WTC11 (cell line): ENCODE data around the gene NAXE. TPM values are rescaled to one million over a fixed set of nuclear protein-coding genes. Genes with fewer than 3 reads are reported as not detected.
A peak's percentile ranks its signal among the peaks of the same experiment; 100 is the strongest.

Experiments
- ATAC-seq: fragments of 200-7000 bp; cut with Tn5 transposase; 2 replicates; pipeline ENCODE4 v1.10.0; 2021; ENCODE audit warnings: mild to moderate bottlenecking, moderate library complexity
- CTCF ChIA-PET: fragments of 300-600 bp; sonication (Branson Sonifier 250); formaldehyde crosslinking; loops from one replicate; lab custom pipeline; 2021; ENCODE audit warnings: antibody characterized with exemption; lab: Charles Lee
- POLR2A ChIA-PET: fragments of 350-600 bp; sonication (Branson Sonifier 250); formaldehyde crosslinking; loops from one replicate; lab custom pipeline; 2021; ENCODE audit warnings: antibody characterized with exemption; lab: Charles Lee
- DNase-seq: peaks from one replicate; pipeline ENCODE4 v3.0.0; 2021; ENCODE audit warnings: low spot score
- H3K27ac Mint-ChIP-seq: 2 replicates; pipeline ENCODE4 v1.8.0; 2021; ENCODE audit warnings: mixed read lengths
- H3K27me3 Mint-ChIP-seq: 2 replicates; pipeline ENCODE4 v1.8.0; 2021; ENCODE audit warnings: low read depth, mild to moderate bottlenecking, moderate library complexity, mixed read lengths
- H3K36me3 Mint-ChIP-seq: 2 replicates; pipeline ENCODE4 v1.8.0; 2021; ENCODE audit warnings: mixed read lengths
- H3K4me1 Mint-ChIP-seq: 2 replicates; pipeline ENCODE4 v1.8.0; 2022; ENCODE audit warnings: mixed read lengths
- H3K4me3 Mint-ChIP-seq: 2 replicates; pipeline ENCODE4 v1.8.0; 2021; ENCODE audit warnings: mild to moderate bottlenecking, moderate library complexity, mixed read lengths
- H3K9me3 Mint-ChIP-seq: 2 replicates; pipeline ENCODE4 v1.8.0; 2021; ENCODE audit warnings: mixed read lengths
- FOXP1 ChIP-seq: sonication (generic); formaldehyde crosslinking; IDR thresholded peaks from 2 replicates; pipeline ENCODE4 v1.8.0; 2022; ENCODE audit warnings: missing genetic modification reagents, mild to moderate bottlenecking, moderate library complexity, borderline replicate concordance
- GABPB1 ChIP-seq: sonication (generic); formaldehyde crosslinking; IDR thresholded peaks from 2 replicates; pipeline ENCODE4 v1.8.1; 2023; ENCODE audit warnings: mild to moderate bottlenecking, missing genetic modification reagents
- HMGA2 ChIP-seq: fragments of 250-450 bp; sonication (Bioruptor Pico); IDR thresholded peaks from 2 replicates; pipeline ENCODE4 v1.4.0; 2021; ENCODE audit warnings: mild to moderate bottlenecking, moderate library complexity
- HMGXB4 ChIP-seq: sonication (generic); formaldehyde crosslinking; IDR thresholded peaks from 2 replicates; pipeline ENCODE4 v1.8.1; 2023; ENCODE audit warnings: mild to moderate bottlenecking, moderate library complexity, missing genetic modification reagents
- MXD4 ChIP-seq: fragments of 250-450 bp; sonication (Bioruptor Pico); IDR thresholded peaks from 2 replicates; pipeline ENCODE4 v1.8.0; 2021; ENCODE audit warnings: mild to moderate bottlenecking, moderate library complexity, borderline replicate concordance
- MYBL2 ChIP-seq: sonication (generic); formaldehyde crosslinking; IDR thresholded peaks from 2 replicates; pipeline ENCODE4 v1.8.1; 2023; ENCODE audit warnings: mild to moderate bottlenecking, moderate library complexity, missing genetic modification reagents
- SMAD4 ChIP-seq: sonication (generic); formaldehyde crosslinking; IDR thresholded peaks from 2 replicates; pipeline ENCODE4 v1.8.0; 2022; ENCODE audit warnings: mild to moderate bottlenecking, missing genetic modification reagents
- TCF7 ChIP-seq: sonication (generic); formaldehyde crosslinking; IDR thresholded peaks from 2 replicates; pipeline ENCODE4 v1.8.0; 2022; ENCODE audit warnings: mild to moderate bottlenecking, low read depth, missing genetic modification reagents, moderate library complexity
- TEAD1 ChIP-seq: sonication (generic); formaldehyde crosslinking; IDR thresholded peaks from 2 replicates; pipeline ENCODE4 v1.8.0; 2022; ENCODE audit warnings: mild to moderate bottlenecking, missing genetic modification reagents
- TEAD4 ChIP-seq: sonication (generic); formaldehyde crosslinking; IDR thresholded peaks from 2 replicates; pipeline ENCODE4 v1.8.0; 2022; ENCODE audit warnings: mild to moderate bottlenecking, missing genetic modification reagents
- TP53 ChIP-seq: sonication (generic); formaldehyde crosslinking; IDR thresholded peaks from 2 replicates; pipeline ENCODE4 v1.8.1; 2023; ENCODE audit warnings: mild to moderate bottlenecking, missing genetic modification reagents
- ZNF281 ChIP-seq: sonication (generic); formaldehyde crosslinking; IDR thresholded peaks from 2 replicates; pipeline ENCODE4 v1.8.0; 2023; ENCODE audit warnings: mild to moderate bottlenecking, missing genetic modification reagents
- ZNF396 ChIP-seq: fragments of 250-450 bp; sonication (Bioruptor Pico); IDR thresholded peaks from 2 replicates; pipeline ENCODE4 v1.8.0; 2021; ENCODE audit warnings: mild to moderate bottlenecking, moderate library complexity, borderline replicate concordance
- ZNF423 ChIP-seq: fragments of 250-450 bp; sonication (Bioruptor Pico); IDR thresholded peaks from 2 replicates; pipeline ENCODE4 v2.1.2; 2022; ENCODE audit warnings: mild to moderate bottlenecking, moderate library complexity
- ZNF532 ChIP-seq: fragments of 250-450 bp; sonication (Bioruptor Pico); IDR thresholded peaks from 2 replicates; pipeline ENCODE4 v1.9.0; 2021; ENCODE audit warnings: mild to moderate bottlenecking, borderline replicate concordance
- ZNF671 ChIP-seq: fragments of 250-450 bp; sonication (Bioruptor Pico); IDR thresholded peaks from 2 replicates; pipeline ENCODE4 v1.8.0; 2021; ENCODE audit warnings: mild to moderate bottlenecking
- ZSCAN18 ChIP-seq: fragments of 250-450 bp; sonication (Bioruptor Pico); IDR thresholded peaks from 2 replicates; pipeline ENCODE4 v2.1.2; 2022; ENCODE audit warnings: mild to moderate bottlenecking, moderate library complexity
- total RNA-seq: library from RNA; stranded (reverse); gene quantifications from 3 replicates; pipeline ENCODE4 v1.2.3, GENCODE V29; 2021
- TF ChIP-seq, protein P1 (sequence below): sonication (generic); formaldehyde crosslinking; conservative IDR thresholded peaks from 2 replicates; pipeline ENCODE4 v1.8.1; 2023; ENCODE audit warnings: mild to moderate bottlenecking, low read depth, missing genetic modification reagents, moderate library complexity
- TF ChIP-seq, protein P2 (sequence below): sonication (generic); formaldehyde crosslinking; IDR thresholded peaks from 2 replicates; pipeline ENCODE4 v1.8.0; 2022; ENCODE audit warnings: mild to moderate bottlenecking, missing genetic modification reagents
- TF ChIP-seq, protein P3 (sequence below): sonication (generic); formaldehyde crosslinking; IDR thresholded peaks from 2 replicates; pipeline ENCODE4 v1.8.0; 2023; ENCODE audit warnings: missing genetic modification reagents, mild to moderate bottlenecking, borderline replicate concordance

Gene NAXE
- total RNA-seq, 1 experiment from 2014 or later: 81.6 TPM

- Mint-ChIP-seq H3K9me3 (no peaks in the 10 kb centered on the region), H3K4me3 (peak overlapping the region; percentile 42), H3K27ac (no peak overlapping the region; the same call in 1 of the 2 replicates), H3K36me3 (no peaks in the 10 kb centered on the region), H3K27me3 (peaks cover 2% of the 10 kb centered on the region), H3K4me1 (peaks cover 20% of the 10 kb centered on the region)
- DNase-seq (peak; percentile 83), ATAC-seq (peak; percentile 64)
- ChIA-PET POLR2A (interaction anchor here (0.9 kb wide), 1 partner anchor 11 kb away, joined by 3 read pairs; no protein-coding TSS in a partner anchor), CTCF (interaction anchor here (0.6 to 2.1 kb wide), 15 partner anchors 9 to 206 kb away, joined by 3 to 18 read pairs (median 5); partner anchors contain the start of genes HAPLN2 and IQGAP3)
- TF ChIP-seq TP53 (CRISPR knock-in tag): 0 out of 2 replicates have a peak, but pooled peaks have one; percentile 55
- no peak for TF ChIP-seq ZNF532 (CRISPR knock-in tag)
- TF ChIP-seq MYBL2: no peak
- no peak for TF ChIP-seq HMGA2
- peak; percentile 73; the same call in 1 of the 2 replicates for TF ChIP-seq HMGXB4 (CRISPR knock-in tag)
- no peak for TF ChIP-seq TCF7 (CRISPR knock-in tag)
- peak; percentile 48; the same call in 1 of the 2 replicates for TF ChIP-seq FOXP1 (CRISPR knock-in tag)
- no peak for TF ChIP-seq ZSCAN18
- TF ChIP-seq ZNF671 (CRISPR knock-in tag): no peak
- no peak for TF ChIP-seq ZNF281 (CRISPR knock-in tag)
- TF ChIP-seq, protein P1, sequence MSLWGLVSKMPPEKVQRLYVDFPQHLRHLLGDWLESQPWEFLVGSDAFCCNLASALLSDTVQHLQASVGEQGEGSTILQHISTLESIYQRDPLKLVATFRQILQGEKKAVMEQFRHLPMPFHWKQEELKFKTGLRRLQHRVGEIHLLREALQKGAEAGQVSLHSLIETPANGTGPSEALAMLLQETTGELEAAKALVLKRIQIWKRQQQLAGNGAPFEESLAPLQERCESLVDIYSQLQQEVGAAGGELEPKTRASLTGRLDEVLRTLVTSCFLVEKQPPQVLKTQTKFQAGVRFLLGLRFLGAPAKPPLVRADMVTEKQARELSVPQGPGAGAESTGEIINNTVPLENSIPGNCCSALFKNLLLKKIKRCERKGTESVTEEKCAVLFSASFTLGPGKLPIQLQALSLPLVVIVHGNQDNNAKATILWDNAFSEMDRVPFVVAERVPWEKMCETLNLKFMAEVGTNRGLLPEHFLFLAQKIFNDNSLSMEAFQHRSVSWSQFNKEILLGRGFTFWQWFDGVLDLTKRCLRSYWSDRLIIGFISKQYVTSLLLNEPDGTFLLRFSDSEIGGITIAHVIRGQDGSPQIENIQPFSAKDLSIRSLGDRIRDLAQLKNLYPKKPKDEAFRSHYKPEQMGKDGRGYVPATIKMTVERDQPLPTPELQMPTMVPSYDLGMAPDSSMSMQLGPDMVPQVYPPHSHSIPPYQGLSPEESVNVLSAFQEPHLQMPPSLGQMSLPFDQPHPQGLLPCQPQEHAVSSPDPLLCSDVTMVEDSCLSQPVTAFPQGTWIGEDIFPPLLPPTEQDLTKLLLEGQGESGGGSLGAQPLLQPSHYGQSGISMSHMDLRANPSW (CRISPR knock-in tag): no peak
- no peak for TF ChIP-seq ZNF396 (CRISPR knock-in tag)
- TF ChIP-seq, protein P2, sequence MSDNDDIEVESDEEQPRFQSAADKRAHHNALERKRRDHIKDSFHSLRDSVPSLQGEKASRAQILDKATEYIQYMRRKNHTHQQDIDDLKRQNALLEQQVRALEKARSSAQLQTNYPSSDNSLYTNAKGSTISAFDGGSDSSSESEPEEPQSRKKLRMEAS (CRISPR knock-in tag): peak; percentile 25; the same call in 1 of the 2 replicates
- TF ChIP-seq GABPB1 (CRISPR knock-in tag): no peak
- TF ChIP-seq SMAD4 (CRISPR knock-in tag): no peak
- TF ChIP-seq TEAD1 (CRISPR knock-in tag): peak; percentile 74; the same call in 1 of the 2 replicates
- no peak for TF ChIP-seq TEAD4 (CRISPR knock-in tag)
- no peak for TF ChIP-seq MXD4 (CRISPR knock-in tag)
- TF ChIP-seq, protein P3, sequence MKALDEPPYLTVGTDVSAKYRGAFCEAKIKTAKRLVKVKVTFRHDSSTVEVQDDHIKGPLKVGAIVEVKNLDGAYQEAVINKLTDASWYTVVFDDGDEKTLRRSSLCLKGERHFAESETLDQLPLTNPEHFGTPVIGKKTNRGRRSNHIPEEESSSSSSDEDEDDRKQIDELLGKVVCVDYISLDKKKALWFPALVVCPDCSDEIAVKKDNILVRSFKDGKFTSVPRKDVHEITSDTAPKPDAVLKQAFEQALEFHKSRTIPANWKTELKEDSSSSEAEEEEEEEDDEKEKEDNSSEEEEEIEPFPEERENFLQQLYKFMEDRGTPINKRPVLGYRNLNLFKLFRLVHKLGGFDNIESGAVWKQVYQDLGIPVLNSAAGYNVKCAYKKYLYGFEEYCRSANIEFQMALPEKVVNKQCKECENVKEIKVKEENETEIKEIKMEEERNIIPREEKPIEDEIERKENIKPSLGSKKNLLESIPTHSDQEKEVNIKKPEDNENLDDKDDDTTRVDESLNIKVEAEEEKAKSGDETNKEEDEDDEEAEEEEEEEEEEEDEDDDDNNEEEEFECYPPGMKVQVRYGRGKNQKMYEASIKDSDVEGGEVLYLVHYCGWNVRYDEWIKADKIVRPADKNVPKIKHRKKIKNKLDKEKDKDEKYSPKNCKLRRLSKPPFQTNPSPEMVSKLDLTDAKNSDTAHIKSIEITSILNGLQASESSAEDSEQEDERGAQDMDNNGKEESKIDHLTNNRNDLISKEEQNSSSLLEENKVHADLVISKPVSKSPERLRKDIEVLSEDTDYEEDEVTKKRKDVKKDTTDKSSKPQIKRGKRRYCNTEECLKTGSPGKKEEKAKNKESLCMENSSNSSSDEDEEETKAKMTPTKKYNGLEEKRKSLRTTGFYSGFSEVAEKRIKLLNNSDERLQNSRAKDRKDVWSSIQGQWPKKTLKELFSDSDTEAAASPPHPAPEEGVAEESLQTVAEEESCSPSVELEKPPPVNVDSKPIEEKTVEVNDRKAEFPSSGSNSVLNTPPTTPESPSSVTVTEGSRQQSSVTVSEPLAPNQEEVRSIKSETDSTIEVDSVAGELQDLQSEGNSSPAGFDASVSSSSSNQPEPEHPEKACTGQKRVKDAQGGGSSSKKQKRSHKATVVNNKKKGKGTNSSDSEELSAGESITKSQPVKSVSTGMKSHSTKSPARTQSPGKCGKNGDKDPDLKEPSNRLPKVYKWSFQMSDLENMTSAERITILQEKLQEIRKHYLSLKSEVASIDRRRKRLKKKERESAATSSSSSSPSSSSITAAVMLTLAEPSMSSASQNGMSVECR (CRISPR knock-in tag): no peak
- peak; percentile 93 for TF ChIP-seq ZNF423
Measured at GRCh38 chr1:156584813-156585212, 6.8 kb upstream of the NAXE start.
